HG03060 (cell line): Measurements from ENCODE around the gene FYCO1.

ENCODE experiments used
- ATAC-seq: cut with Tn5 transposase; IDR thresholded peaks from one replicate; pipeline ENCODE4 v1.9.1; 2021; ENCODE audit warnings: low read depth, moderate number of reproducible peaks; ENCODE audit not compliant: unreplicated experiment

FYCO1 gene

GRCh38 chr3:45895686-45896468, 99.7 kb downstream of the FYCO1 start:
- ATAC-seq: no peak

GRCh38 chr3:45894015-45894414, 101.6 kb downstream of the FYCO1 start:
- no peak for ATAC-seq

- ATAC-seq: no peak
These were observed 103.5 kb downstream of the FYCO1 start for GRCh38 chr3:45892161-45892560.

GRCh38 chr3:45890405-45890804, 105.2 kb downstream of the FYCO1 start:
- no peak for ATAC-seq

GRCh38 chr3:45889337-45889736, 106.3 kb downstream of the FYCO1 start:
- no peak for ATAC-seq

GRCh38 chr3:45887759-45888511, 107.7 kb downstream of the FYCO1 start:
- ATAC-seq: no peak

- no peak for ATAC-seq
These were observed 108.3 kb downstream of the FYCO1 start for GRCh38 chr3:45887285-45887684.

GRCh38 chr3:45885979-45886705, 109.5 kb downstream of the FYCO1 start, which contains the start of gene CCR9:
Gene CCR9, plus strand, starts transcription at chr3:45886543. Its CDS starts 8,391 bp downstream, at chr3:45894934.
- ATAC-seq: no peak

GRCh38 chr3:45884368-45885201, 111.0 kb downstream of the FYCO1 start:
- no peak for ATAC-seq

- no peak for ATAC-seq
These were observed 114.3 kb downstream of the FYCO1 start for GRCh38 chr3:45881078-45882022.

GRCh38 chr3:45880725-45881077, 114.9 kb downstream of the FYCO1 start:
- ATAC-seq: no peak

- ATAC-seq: no peak
These were observed 117.5 kb downstream of the FYCO1 start for GRCh38 chr3:45878124-45878523.

- no peak for ATAC-seq
These were observed 120.8 kb downstream of the FYCO1 start for GRCh38 chr3:45874677-45875346.

- ATAC-seq: no peak
These were observed 122.0 kb downstream of the FYCO1 start for GRCh38 chr3:45873638-45874037.

GRCh38 chr3:45873036-45873435, 122.6 kb downstream of the FYCO1 start:
- ATAC-seq: no peak

GRCh38 chr3:45872569-45872968, 123.1 kb downstream of the FYCO1 start:
- ATAC-seq: no peak

- ATAC-seq: no peak
These were observed 123.8 kb downstream of the FYCO1 start for GRCh38 chr3:45871780-45872179.

- no peak for ATAC-seq
These were observed 125.5 kb downstream of the FYCO1 start for GRCh38 chr3:45870099-45870498.

- ATAC-seq: no peak
These were observed 126.0 kb downstream of the FYCO1 start for GRCh38 chr3:45869638-45870037.
